AG04450 (cell line): ENCODE data around the gene CNTNAP2. TPM values are rescaled to one million over a fixed set of nuclear protein-coding genes. Genes with fewer than 3 reads are reported as not detected.

Experiments
- CTCF ChIA-PET: fragments of 300-600, 350-600 bp; formaldehyde crosslinking; extraction: SDS; loops from one replicate; lab custom pipeline; 2022; ENCODE audit warnings: antibody characterized with exemption, inconsistent platforms; lab: Charles Lee
- POLR2A ChIA-PET: fragments of 350-600 bp; formaldehyde crosslinking; extraction: SDS; loops from one replicate; lab custom pipeline; 2021; ENCODE audit warnings: antibody characterized with exemption, inconsistent platforms; lab: Yijun Ruan, JAX
- DNase-seq: peaks from one replicate; pipeline ENCODE4 v3.0.0-alpha.2; 2011; ENCODE audit warnings: low read depth, low spot score
- H3K27ac ChIP-seq: one replicate; pipeline ENCODE4 v1.5.1; 2012; ENCODE audit warnings: low read depth, low read length, control low read depth
- H3K27me3 ChIP-seq: one replicate; pipeline ENCODE4 v1.6.0; 2012; ENCODE audit warnings: low read length; ENCODE audit not compliant: control insufficient read depth, insufficient read depth
- H3K4me3 ChIP-seq: 2 replicates; pipeline ENCODE4 v1.5.1; 2011; ENCODE audit warnings: mild to moderate bottlenecking, low read depth, low read length, control low read depth
- H3K9me3 ChIP-seq: 2 replicates; pipeline ENCODE4 v1.5.1; 2012; ENCODE audit warnings: low read length; ENCODE audit not compliant: control insufficient read depth, insufficient read depth
- polyA plus RNA-seq: library from polyadenylated mRNA; depleted of rRNA; stranded (reverse); fragments of >200 nt; gene quantifications from 2 replicates; pipeline ENCODE4 v1.2.3, GENCODE V29; 2011
- TF ChIP-seq, protein P1 (sequence below): IDR thresholded peaks from 2 replicates; pipeline ENCODE4 v1.5.1; 2011; ENCODE audit warnings: low read depth, low read length, control low read depth, inconsistent platforms

The CNTNAP2 gene
- polyA plus RNA-seq, 1 experiment, result not detected

DNA sequence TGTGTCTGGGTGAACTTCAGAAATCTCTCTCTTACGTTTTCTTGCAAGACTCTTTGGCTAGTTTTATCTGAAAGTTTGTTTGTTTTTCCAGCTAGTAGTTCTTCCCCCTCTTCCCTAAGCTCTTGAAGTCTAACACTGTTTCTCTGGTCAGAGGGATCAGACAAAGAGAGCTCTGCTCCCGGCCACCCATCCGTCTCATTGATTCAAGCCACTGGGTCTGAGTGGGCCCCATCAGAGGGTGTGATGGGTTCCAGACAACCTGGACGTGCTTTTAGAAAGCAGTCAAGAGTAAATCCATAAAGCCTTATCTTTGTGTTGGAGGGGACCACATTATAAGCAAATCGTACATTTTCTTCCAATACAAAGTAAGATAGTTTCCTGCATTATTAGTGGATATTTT, 2231.4 kb downstream of the CNTNAP2 start:
- POLR2A ChIA-PET, result no interaction called here

DNA sequence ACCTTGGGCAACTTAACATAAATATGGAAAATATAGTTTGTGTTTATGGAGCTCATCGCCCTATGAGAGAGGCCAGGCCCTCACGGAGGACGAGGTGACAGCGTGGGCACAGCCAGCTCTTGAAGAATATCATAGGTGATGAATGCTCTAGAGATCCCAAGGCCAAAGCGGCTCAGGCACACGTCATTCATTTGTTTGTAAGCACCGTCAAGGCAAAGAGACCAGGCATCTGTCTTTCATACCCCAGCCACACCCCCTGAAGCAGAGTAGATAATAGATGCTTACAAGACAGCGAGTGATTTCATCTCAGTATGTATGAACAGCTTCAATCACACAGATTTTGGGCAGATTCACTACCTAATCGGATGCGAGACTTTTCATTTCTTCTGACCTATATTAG, 2231.9 kb downstream of the CNTNAP2 start:
- Histone ChIP-seq H3K4me3 (no peak overlapping the region), H3K27me3 (no peaks in the 10 kb centered on the region), H3K27ac (no peak overlapping the region), H3K9me3 (peaks cover 29% of the 10 kb centered on the region)
- ChIA-PET CTCF (no interaction called here), POLR2A (no interaction called here)
- DNase-seq, result no peak
- TF ChIP-seq, protein P1, sequence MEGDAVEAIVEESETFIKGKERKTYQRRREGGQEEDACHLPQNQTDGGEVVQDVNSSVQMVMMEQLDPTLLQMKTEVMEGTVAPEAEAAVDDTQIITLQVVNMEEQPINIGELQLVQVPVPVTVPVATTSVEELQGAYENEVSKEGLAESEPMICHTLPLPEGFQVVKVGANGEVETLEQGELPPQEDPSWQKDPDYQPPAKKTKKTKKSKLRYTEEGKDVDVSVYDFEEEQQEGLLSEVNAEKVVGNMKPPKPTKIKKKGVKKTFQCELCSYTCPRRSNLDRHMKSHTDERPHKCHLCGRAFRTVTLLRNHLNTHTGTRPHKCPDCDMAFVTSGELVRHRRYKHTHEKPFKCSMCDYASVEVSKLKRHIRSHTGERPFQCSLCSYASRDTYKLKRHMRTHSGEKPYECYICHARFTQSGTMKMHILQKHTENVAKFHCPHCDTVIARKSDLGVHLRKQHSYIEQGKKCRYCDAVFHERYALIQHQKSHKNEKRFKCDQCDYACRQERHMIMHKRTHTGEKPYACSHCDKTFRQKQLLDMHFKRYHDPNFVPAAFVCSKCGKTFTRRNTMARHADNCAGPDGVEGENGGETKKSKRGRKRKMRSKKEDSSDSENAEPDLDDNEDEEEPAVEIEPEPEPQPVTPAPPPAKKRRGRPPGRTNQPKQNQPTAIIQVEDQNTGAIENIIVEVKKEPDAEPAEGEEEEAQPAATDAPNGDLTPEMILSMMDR, result no peak

More for the DNA sequence above, 2231.4 kb downstream of the CNTNAP2 start:
- Histone ChIP-seq H3K27ac (no peak overlapping the region), H3K9me3 (peaks cover 26% of the 10 kb centered on the region), H3K27me3 (no peaks in the 10 kb centered on the region), H3K4me3 (no peak overlapping the region)
- DNase-seq, result no peak
- CTCF ChIA-PET, result no interaction called here
- TF ChIP-seq, protein P1, result no peak

DNA sequence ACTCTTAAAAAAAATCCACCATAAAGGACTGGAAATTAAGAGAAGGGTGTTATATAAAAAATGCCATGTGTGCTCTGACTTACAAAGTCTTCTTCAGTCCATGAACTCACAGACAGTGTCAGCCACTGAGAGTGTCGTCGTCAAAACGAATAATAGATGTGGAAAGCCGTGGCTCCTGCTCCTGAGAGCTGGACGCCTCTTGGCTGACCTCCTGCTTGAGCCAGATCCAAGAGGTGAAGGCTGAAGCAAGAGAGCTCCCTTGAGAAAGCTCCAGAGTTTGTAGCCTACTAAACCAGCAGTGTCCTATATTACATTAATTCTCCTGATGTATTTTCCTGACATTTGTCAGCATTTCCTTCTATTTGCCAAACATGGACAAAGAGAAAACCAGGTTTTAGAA, 2239.7 kb downstream of the CNTNAP2 start:
- Histone ChIP-seq H3K9me3 (peaks cover 24% of the 10 kb centered on the region), H3K27ac (no peak overlapping the region), H3K27me3 (no peaks in the 10 kb centered on the region), H3K4me3 (no peak overlapping the region)
- ChIA-PET POLR2A (no interaction called here), CTCF (no interaction called here)
- TF ChIP-seq, protein P1, result no peak
- DNase-seq, result no peak

DNA sequence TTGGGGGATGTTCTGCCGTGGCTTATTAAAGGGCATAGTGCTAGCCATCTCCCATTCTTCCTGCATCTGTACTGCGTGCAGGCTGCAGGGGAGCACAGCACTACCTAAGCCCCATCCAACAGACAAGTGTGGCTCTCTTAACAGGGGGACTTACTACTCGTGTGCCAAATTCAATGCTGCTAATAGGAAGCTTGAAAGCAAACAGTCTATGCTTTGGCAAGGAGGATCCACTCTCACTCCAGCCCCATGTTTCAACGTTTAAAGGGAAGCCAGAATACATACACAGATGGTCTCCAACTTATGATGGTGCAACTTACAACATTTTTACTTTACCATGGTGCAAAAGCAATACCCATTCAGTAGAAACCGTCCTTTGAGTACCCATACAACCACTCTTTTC, 2245.9 kb downstream of the CNTNAP2 start:
- TF ChIP-seq, protein P1, result no peak
- H3K27ac ChIP-seq, result no peak overlapping the region
- CTCF ChIA-PET, result no interaction called here

DNA sequence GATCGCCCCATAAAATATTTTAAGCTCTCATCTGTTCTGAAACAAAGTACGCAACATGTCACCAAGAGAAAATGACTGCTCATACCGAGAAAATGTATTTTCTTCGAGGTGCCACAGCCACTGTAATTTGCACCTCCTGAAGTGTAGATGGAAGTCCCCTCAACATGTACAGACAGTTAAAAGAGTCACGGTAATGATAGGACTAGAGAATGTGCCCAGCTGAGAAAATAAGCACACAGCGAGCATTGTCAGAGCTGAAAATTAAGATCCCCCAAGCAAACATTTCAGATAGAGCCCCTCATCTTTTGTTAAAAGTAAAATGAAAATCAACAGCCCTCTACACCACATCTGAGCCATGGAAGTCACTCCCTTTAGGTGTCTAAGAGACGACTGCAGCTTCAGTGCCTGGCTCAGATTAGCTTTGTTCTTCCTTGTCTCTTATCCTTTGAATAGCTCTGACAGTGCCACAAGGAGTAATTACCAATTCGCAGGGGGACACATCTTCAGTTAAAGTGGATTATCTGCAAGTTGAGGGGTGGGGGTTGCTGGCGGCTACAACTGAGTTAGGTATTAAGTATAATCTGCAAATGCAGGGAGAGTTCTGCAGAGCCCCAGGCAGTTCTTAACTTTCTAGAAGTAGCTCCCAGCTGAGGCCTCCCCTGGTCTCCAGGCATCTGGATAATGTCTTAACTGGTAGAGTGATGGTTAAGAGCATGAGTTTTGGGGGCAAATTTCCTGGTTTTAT, 2251.3 kb downstream of the CNTNAP2 start:
- Histone ChIP-seq H3K27me3 (no peaks in the 10 kb centered on the region), H3K4me3 (no peak overlapping the region), H3K9me3 (peaks cover 41% of the 10 kb centered on the region), H3K27ac (no peak overlapping the region)
- TF ChIP-seq, protein P1, result no peak
- DNase-seq, result no peak
- CTCF ChIA-PET, result no interaction called here
- POLR2A ChIA-PET, result no interaction called here

More for the DNA sequence above, 2245.9 kb downstream of the CNTNAP2 start:
- Histone ChIP-seq H3K27me3 (no peaks in the 10 kb centered on the region), H3K9me3 (peaks cover 39% of the 10 kb centered on the region), H3K4me3 (no peak overlapping the region)
- DNase-seq, result no peak
- POLR2A ChIA-PET, result no interaction called here
